PC-3 (cell line): ENCODE data around the gene SPIB.

Experiments used
- EZH2 ChIP-seq: fragments of 300-600 bp; sonication (generic); IDR thresholded peaks from one replicate; pipeline ENCODE4 v1.6.1; 2017; ENCODE audit warnings: antibody characterized with exemption, mild to moderate bottlenecking, low read length; ENCODE audit not compliant: unreplicated experiment
- EZH2phosphoT487 ChIP-seq: fragments of 300-600 bp; sonication (generic); IDR thresholded peaks from 2 replicates; pipeline ENCODE4 v1.6.1; 2018; ENCODE audit warnings: mild to moderate bottlenecking, antibody characterized with exemption, low read length, borderline replicate concordance
- TF ChIP-seq, protein P1 (sequence below): fragments of 300-600 bp; sonication (generic); conservative IDR thresholded peaks from 2 replicates; pipeline ENCODE4 v1.5.1; 2017; ENCODE audit warnings: antibody characterized with exemption, low read depth, mild to moderate bottlenecking, low read length

DNA sequence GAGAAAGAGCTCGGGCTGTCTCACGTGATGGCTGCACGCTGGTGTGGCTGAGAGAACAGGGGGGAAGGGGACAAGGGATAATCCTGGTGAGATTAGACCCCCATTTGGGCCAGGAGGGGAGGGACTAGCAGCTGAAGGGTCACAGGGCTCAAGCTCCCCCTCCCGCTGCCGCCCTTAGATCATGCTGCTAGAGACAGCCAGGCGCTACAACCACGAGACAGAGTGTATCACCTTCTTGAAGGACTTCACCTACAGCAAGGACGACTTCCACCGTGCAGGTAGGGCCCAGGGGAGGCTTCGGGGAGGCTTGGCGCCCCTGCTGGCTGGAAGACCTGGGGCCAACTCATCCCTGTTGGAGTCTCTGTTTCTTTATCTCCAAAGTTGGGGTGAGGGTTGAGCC lies 39.1 kb upstream of the SPIB start:
- TF ChIP-seq, protein P1, sequence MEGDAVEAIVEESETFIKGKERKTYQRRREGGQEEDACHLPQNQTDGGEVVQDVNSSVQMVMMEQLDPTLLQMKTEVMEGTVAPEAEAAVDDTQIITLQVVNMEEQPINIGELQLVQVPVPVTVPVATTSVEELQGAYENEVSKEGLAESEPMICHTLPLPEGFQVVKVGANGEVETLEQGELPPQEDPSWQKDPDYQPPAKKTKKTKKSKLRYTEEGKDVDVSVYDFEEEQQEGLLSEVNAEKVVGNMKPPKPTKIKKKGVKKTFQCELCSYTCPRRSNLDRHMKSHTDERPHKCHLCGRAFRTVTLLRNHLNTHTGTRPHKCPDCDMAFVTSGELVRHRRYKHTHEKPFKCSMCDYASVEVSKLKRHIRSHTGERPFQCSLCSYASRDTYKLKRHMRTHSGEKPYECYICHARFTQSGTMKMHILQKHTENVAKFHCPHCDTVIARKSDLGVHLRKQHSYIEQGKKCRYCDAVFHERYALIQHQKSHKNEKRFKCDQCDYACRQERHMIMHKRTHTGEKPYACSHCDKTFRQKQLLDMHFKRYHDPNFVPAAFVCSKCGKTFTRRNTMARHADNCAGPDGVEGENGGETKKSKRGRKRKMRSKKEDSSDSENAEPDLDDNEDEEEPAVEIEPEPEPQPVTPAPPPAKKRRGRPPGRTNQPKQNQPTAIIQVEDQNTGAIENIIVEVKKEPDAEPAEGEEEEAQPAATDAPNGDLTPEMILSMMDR = 0 out of 2 replicates have a peak, but pooled peaks have one; percentile 16
- TF ChIP-seq EZH2 (no peak), EZH2phosphoT487 (no peak)
